Large intestine (tissue), 12 donors: Measurements from ENCODE around the gene ACP1. TPM values are rescaled to one million over a fixed set of nuclear protein-coding genes. Genes with fewer than 3 reads are reported as not detected.

Experiments used
- DNase-seq, 2 donors: peaks; one replicate each; pipeline versions ENCODE4 v3.0.0 to v3.0.0-alpha.2; 2013
- H3K27ac ChIP-seq: one replicate; pipeline ENCODE4 v1.5.1; 2013; ENCODE audit warnings: low read length
- H3K27me3 ChIP-seq: 2 replicates; pipeline ENCODE4 v1.6.1; 2013; ENCODE audit warnings: low read length; ENCODE audit not compliant: control insufficient read depth, insufficient read depth
- H3K36me3 ChIP-seq: 2 replicates; pipeline ENCODE4 v1.6.1; 2013; ENCODE audit warnings: low read length; ENCODE audit not compliant: control insufficient read depth, insufficient read depth
- H3K4me1 ChIP-seq: one replicate; pipeline ENCODE4 v1.6.1; 2013; ENCODE audit warnings: low read length; ENCODE audit not compliant: control insufficient read depth, insufficient read depth
- H3K4me3 ChIP-seq: one replicate; pipeline ENCODE4 v1.5.1; 2013; ENCODE audit warnings: low read length
- H3K9me3 ChIP-seq: one replicate; pipeline ENCODE4 v1.6.1; 2013; ENCODE audit warnings: mild to moderate bottlenecking, low read depth, low read length, moderate library complexity; ENCODE audit not compliant: control insufficient read depth
- WGBS: methylation state at CpG from one replicate; pipeline ENCODE4 v1.1.5; 2013; ENCODE audit warnings: low lambda C conversion rate; ENCODE audit not compliant: insufficient coverage; 5-methylcytosine and 5-hydroxymethylcytosine counted together
- long read RNA-seq, 11 donors: transcript quantifications; one replicate each; lab custom pipeline, GENCODE V29; 2026
- polyA plus RNA-seq: library from polyadenylated mRNA; unstranded; fragments of 120-200 nt; gene quantifications from one replicate; pipeline ENCODE4 v1.2.1, GENCODE V29; 2013

ACP1 gene
- 163 TPM for polyA plus RNA-seq
- long read RNA-seq, donor 1, transcript ACP1-202 (6 exons, 1,552 nt), result minor isoform, 19 of 67 reads
- long read RNA-seq, donor 1, transcript ACP1-201 (6 exons, 1,549 nt), result major isoform, 36 of 67 reads
- long read RNA-seq, donor 1, transcript ACP1-209 (7 exons, 577 nt), result minor isoform, 7 of 67 reads
- long read RNA-seq, donor 1, partial matches to known transcripts, result 0 of 67 reads
- long read RNA-seq, donor 1, other reads (novel, unspliced or antisense), result 0 of 67 reads
- long read RNA-seq, donor 2, transcript ACP1-202 (6 exons, 1,552 nt), result minor isoform, 36 of 127 reads
- long read RNA-seq, donor 2, transcript ACP1-209 (7 exons, 577 nt), result minor isoform, 17 of 127 reads
- long read RNA-seq, donor 2, transcript ACP1-201 (6 exons, 1,549 nt), result major isoform, 60 of 127 reads
- long read RNA-seq, donor 2, partial matches to known transcripts, result 0 of 127 reads
- long read RNA-seq, donor 2, other reads (novel, unspliced or antisense), result 0 of 127 reads
- long read RNA-seq, donor 3, result 0 reads
- long read RNA-seq, donor 4, transcript ACP1-201 (6 exons, 1,549 nt), result major isoform, 5 of 12 reads
- long read RNA-seq, donor 4, transcript ACP1-202 (6 exons, 1,552 nt), result major isoform, 5 of 12 reads
- long read RNA-seq, donor 4, partial matches to known transcripts, result 0 of 12 reads
- long read RNA-seq, donor 4, other reads (novel, unspliced or antisense), result 0 of 12 reads
- long read RNA-seq, donor 5, transcript ACP1-202 (6 exons, 1,552 nt), result minor isoform, 16 of 49 reads
- long read RNA-seq, donor 5, transcript ACP1-201 (6 exons, 1,549 nt), result major isoform, 25 of 49 reads
- long read RNA-seq, donor 5, partial matches to known transcripts, result 0 of 49 reads
- long read RNA-seq, donor 5, other reads (novel, unspliced or antisense), result 0 of 49 reads
- long read RNA-seq, donor 6, transcript ACP1-201 (6 exons, 1,549 nt), result major isoform, 40 of 91 reads
- long read RNA-seq, donor 6, transcript ACP1-209 (7 exons, 577 nt), result minor isoform, 14 of 91 reads
- long read RNA-seq, donor 6, transcript ACP1-202 (6 exons, 1,552 nt), result minor isoform, 31 of 91 reads
- long read RNA-seq, donor 6, partial matches to known transcripts, result 0 of 91 reads
- long read RNA-seq, donor 6, other reads (novel, unspliced or antisense), result 0 of 91 reads
- long read RNA-seq, donor 7, transcript ACP1-201 (6 exons, 1,549 nt), result major isoform, 24 of 49 reads
- long read RNA-seq, donor 7, transcript ACP1-202 (6 exons, 1,552 nt), result minor isoform, 16 of 49 reads
- long read RNA-seq, donor 7, partial matches to known transcripts, result 0 of 49 reads
- long read RNA-seq, donor 7, other reads (novel, unspliced or antisense), result 0 of 49 reads
- long read RNA-seq, donor 8, transcript ACP1-201 (6 exons, 1,549 nt), result major isoform, 65 of 158 reads
- long read RNA-seq, donor 8, transcript ACP1-205 (3 exons, 703 nt), result minor isoform, 6 of 158 reads
- long read RNA-seq, donor 8, transcript ACP1-202 (6 exons, 1,552 nt), result minor isoform, 48 of 158 reads
- long read RNA-seq, donor 8, transcript ACP1-209 (7 exons, 577 nt), result minor isoform, 17 of 158 reads
- long read RNA-seq, donor 8, partial matches to known transcripts, result 13 of 158 reads
- long read RNA-seq, donor 8, other reads (novel, unspliced or antisense), result 0 of 158 reads
- long read RNA-seq, donor 9, transcript ACP1-209 (7 exons, 577 nt), result minor isoform, 10 of 119 reads
- long read RNA-seq, donor 9, transcript ACP1-201 (6 exons, 1,549 nt), result major isoform, 61 of 119 reads
- long read RNA-seq, donor 9, transcript ACP1-205 (3 exons, 703 nt), result minor isoform, 6 of 119 reads
- long read RNA-seq, donor 9, transcript ACP1-202 (6 exons, 1,552 nt), result minor isoform, 39 of 119 reads
- long read RNA-seq, donor 9, partial matches to known transcripts, result 0 of 119 reads
- long read RNA-seq, donor 9, other reads (novel, unspliced or antisense), result 0 of 119 reads
- long read RNA-seq, donor 10, transcript ACP1-205 (3 exons, 703 nt), result minor isoform, 5 of 120 reads
- long read RNA-seq, donor 10, transcript ACP1-209 (7 exons, 577 nt), result minor isoform, 18 of 120 reads
- long read RNA-seq, donor 10, transcript ACP1-201 (6 exons, 1,549 nt), result major isoform, 55 of 120 reads
- long read RNA-seq, donor 10, transcript ACP1-202 (6 exons, 1,552 nt), result minor isoform, 35 of 120 reads
- long read RNA-seq, donor 10, partial matches to known transcripts, result 0 of 120 reads
- long read RNA-seq, donor 10, other reads (novel, unspliced or antisense), result 0 of 120 reads
- long read RNA-seq, donor 11, transcript ACP1-201 (6 exons, 1,549 nt), result major isoform, 24 of 83 reads
- long read RNA-seq, donor 11, transcript ACP1-202 (6 exons, 1,552 nt), result minor isoform, 20 of 83 reads
- long read RNA-seq, donor 11, transcript ACP1-209 (7 exons, 577 nt), result minor isoform, 9 of 83 reads
- long read RNA-seq, donor 11, partial matches to known transcripts, result 18 of 83 reads
- long read RNA-seq, donor 11, other reads (novel, unspliced or antisense), result 5 of 83 reads

DNA sequence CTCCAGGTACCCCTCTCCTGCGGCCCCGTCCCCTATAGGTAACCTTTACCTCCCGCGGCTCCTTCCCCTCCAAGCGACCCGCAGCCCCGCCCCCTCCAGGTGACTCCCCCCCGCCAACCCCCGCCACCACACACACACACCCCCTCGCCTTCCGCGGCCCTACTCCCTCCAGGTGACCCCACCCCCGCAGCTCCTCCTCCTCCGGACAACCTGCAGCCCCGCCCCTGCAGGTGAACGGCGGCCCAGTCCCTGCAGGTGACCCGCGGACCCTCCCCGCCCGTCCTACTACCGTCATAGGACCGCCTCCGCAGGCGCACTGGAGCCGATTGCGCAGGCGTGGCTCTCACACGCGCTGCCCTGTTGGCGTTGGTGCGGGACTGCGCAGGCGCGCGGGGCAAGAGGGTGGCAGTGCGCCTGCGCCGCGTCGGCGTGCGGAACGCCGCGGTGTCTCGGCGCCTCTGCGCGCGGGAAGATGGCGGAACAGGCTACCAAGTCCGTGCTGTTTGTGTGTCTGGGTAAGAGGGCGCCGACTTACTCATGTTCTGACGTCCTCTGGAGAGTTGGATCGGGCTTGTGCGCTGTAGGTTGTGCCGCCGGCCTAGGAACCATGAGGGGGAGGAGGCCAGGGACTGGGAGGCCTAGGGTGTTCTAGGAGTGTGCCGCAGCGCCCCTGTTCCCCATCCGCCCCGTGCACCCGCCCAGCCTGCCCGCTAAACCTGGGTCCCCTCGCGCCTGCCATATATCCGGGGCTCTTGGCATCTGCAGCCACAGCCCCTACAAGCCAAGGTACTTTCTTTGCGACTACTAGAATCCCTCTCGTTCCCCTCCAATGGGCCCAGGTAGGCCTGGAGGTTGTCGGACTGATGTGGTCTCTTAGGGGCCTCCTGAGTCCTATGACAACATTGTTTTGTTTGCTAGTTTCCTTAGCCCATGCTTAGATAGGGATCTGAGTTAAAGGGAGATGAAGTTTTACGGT lies at the start of gene ACP1:
ACP1 (plus strand) TSS at position 455 of the 976 bp plus-strand sequence; CDS start at position 473, 18 bp downstream.
- Histone ChIP-seq H3K36me3 (no peaks in the 10 kb centered on the region), H3K27ac (peak within 1 kb of the TSS; percentile 96), H3K4me3 (peak within 1 kb of the TSS; percentile 85), H3K4me1 (peaks cover 21% of the 10 kb centered on the region), H3K9me3 (no peaks in the 10 kb centered on the region), H3K27me3 (no peaks in the 10 kb centered on the region)
- peak; percentile 99 for DNase-seq
- no CpG with 5 or more reads among the region's 73 CpGs for WGBS

DNA sequence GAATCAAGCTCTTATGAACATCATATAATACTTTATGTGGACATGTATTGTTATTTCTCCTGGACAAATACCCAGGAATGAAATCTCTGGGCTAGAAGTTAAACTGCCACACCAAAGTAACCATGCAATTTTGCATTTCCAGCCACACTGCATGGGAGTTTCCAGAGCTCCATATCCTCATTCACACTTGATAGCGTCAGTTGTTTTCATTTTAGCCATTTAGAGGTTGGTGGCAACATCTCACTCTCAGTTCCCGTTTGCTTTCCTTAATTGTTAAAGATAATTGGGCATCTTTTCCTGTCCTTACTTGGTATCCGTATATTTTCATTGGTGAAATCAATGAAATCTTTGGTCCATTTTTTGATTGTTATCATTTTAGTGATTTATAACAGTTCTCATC lies 48.7 kb upstream of the ACP1 start:
- H3K4me3 ChIP-seq, result no peak overlapping the region
- H3K36me3 ChIP-seq, result peaks cover 24% of the 10 kb centered on the region
- WGBS, result 86% methylated on average over 1 of the region's 3 CpGs
- no peak for DNase-seq
- no peaks in the 10 kb centered on the region for H3K4me1 ChIP-seq
- peaks cover 5% of the 10 kb centered on the region for H3K9me3 ChIP-seq
- H3K27ac ChIP-seq, result no peak overlapping the region
- no peaks in the 10 kb centered on the region for H3K27me3 ChIP-seq

DNA sequence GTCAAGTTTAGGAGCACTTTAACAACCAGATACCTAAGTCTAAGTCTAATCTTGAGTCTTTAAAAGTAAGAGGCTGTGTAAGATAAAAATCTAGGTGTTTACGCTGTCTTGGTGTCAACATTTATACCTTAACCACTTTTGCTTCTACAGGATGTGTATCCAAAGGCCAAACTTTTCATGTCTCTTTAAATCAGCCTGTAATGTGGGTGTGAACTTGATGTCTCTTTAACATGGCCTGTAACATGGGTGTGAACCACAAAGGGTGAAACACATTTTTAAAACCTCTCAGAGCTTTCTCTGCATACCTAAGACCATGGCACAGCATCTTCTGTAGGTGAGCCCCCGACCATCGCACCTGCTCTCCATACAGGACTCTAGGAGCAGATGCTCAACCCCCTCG lies 41.3 kb upstream of the ACP1 start:
- Histone ChIP-seq H3K36me3 (peaks cover 60% of the 10 kb centered on the region), H3K9me3 (no peaks in the 10 kb centered on the region), H3K27me3 (no peaks in the 10 kb centered on the region), H3K4me1 (no peaks in the 10 kb centered on the region), H3K4me3 (no peak overlapping the region), H3K27ac (no peak overlapping the region)
- WGBS, result 83% methylated on average over 1 of the region's 4 CpGs
- no peak for DNase-seq

DNA sequence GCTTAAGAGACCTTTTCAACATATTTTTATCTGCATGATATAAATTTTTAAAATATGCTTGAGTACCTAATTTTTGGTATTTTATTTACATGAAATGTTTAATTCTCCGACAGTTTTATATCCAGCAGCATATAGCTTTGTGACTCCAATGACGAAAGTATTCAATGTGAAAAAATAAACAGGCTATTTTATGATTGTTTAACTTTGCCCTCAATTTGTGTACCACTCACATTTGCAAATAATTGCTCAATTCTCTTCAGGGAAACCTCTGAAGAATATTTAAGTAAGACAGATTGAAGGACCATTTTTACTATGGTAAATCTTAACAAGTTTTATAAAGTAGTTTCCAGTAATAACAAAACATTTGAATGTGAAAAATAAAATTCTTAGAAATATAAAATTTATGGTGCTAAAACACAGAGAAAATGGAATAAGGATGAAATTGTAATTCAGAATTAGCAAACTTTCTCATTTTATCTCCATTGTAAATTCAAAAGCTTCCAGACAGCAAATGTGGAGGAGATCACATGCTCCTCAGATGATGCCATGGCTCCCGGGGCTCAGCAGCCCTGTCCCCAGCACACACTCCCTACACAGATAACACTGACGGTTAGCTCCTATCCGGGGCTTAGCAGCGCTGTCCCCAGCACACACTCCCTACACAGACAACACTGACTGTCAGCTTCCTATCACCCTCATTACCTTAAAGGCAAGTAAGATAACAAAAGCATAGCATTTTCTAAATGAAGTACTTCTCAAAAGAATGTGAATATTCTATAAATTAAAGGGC lies 40.6 kb upstream of the ACP1 start:
- Histone ChIP-seq H3K27me3 (no peaks in the 10 kb centered on the region), H3K9me3 (no peaks in the 10 kb centered on the region), H3K36me3 (peaks cover 59% of the 10 kb centered on the region), H3K4me1 (no peaks in the 10 kb centered on the region), H3K4me3 (no peak overlapping the region), H3K27ac (no peak overlapping the region)
- peak in 1 of 2 donors; percentile 19 for DNase-seq
- 100% methylated on average over 1 of the region's 6 CpGs for WGBS

DNA sequence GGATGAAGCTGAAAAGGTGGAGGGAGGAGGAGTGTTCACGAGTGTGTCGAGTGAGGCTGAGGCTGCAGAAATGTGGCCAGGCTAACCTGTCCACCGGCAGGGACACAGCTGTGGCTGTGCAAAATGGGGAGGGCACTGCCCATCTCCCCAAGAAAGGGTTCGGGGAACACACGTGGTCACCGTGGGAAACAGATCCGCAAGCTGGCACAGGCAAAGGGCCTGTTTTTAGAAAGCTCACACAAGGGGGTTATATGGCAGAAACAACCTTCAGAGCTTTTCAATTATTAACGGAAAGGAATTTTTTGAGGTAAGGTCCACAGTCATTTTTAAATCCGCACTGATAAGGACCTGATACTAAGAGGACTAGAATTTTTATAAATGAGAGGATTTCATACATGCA lies 36.6 kb upstream of the ACP1 start:
- DNase-seq, result no peak

DNA sequence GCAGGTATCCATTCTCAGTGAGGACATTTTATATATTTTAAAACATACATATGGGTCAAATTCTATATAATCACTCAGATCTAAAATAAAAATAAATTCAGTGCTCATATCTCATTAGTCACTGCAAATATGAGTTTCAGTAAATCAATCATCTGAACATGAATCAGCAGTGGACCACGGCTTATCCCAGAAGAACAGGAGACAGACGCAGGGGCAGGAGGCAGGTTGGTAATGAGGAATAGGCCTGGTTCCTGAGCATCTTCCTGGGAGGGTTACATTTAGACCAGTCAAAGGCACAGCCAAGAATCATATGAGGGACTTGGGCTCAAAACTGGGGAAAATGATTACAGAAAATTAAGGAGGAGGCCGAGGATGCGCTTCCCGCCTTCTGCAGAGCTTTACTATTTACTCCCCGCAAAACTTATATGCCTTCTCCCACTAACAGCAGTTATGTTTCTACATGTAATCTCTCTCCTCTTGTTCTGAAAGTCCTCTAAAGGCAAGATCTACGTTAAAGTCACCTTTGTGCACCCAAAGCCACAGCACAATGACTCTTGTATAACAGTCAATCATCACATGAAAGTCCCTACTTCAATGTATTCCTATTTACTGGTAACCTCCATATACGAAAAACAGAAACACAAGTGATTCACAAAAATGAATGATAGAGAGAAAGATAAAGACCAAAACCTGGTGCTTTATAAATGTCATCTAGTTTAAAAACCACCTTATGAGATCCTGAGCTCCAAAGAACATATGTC lies 36.0 kb upstream of the ACP1 start:
- peaks cover 36% of the 10 kb centered on the region for H3K36me3 ChIP-seq
- H3K4me1 ChIP-seq, result no peaks in the 10 kb centered on the region
- no peak overlapping the region for H3K4me3 ChIP-seq
- no peak for DNase-seq
- H3K27ac ChIP-seq, result no peak overlapping the region
- 60% methylated on average over 1 of the region's 8 CpGs for WGBS
- H3K27me3 ChIP-seq, result no peaks in the 10 kb centered on the region
- H3K9me3 ChIP-seq, result no peaks in the 10 kb centered on the region

More for the DNA sequence above, 36.6 kb upstream of the ACP1 start:
- Histone ChIP-seq H3K9me3 (no peaks in the 10 kb centered on the region), H3K4me3 (no peak overlapping the region), H3K36me3 (peaks cover 42% of the 10 kb centered on the region), H3K27ac (no peak overlapping the region), H3K27me3 (no peaks in the 10 kb centered on the region), H3K4me1 (no peaks in the 10 kb centered on the region)
- WGBS, result 80% methylated on average over 5 of the region's 9 CpGs

DNA sequence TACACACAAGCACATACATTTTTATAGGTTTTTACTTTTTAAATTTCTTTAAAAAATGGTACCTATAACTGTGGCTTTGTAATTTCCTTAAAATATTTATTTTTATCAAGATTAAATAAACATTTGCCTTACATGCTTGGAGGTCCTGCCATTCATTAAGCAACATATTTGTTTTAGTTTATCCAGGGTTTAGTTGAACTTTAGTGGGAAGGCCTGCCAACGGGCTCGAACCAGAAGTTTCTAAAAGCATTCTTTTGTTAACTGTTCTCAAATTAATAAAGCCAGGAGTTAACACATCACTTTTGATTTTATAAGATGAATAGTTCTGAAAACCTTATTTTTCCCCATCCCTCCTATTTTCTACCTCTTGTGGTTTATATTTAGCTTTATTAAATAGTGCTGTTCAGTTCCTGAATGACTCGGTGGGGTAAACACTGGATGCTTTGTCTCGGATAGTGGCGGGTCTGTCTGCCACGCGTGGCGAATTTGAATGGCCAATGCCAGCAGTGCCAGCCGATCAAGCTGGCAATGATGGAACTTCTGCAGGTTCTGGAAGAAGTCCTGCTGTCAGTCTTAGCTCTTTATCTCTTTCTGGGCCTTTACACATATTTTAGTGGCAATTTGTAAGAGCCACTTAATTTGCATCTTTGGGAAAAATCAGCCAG lies 33.1 kb upstream of the ACP1 start:
- peaks cover 28% of the 10 kb centered on the region for H3K36me3 ChIP-seq
- 63% methylated on average over 2 of the region's 9 CpGs for WGBS
- H3K27ac ChIP-seq, result no peak overlapping the region
- H3K9me3 ChIP-seq, result no peaks in the 10 kb centered on the region
- no peaks in the 10 kb centered on the region for H3K27me3 ChIP-seq
- no peaks in the 10 kb centered on the region for H3K4me1 ChIP-seq
- H3K4me3 ChIP-seq, result no peak overlapping the region
- DNase-seq, result no peak
